Mesodermal cell (in vitro differentiated cells): ENCODE measurements around the gene PRPF31.
A peak's percentile ranks its signal among the peaks of the same experiment; 100 is the strongest.

Experiments
- H3K27ac ChIP-seq: 2 replicates; pipeline ENCODE4 v1.7.0; 2013; ENCODE audit warnings: mild to moderate bottlenecking, low read depth, low read length, moderate library complexity; ENCODE audit not compliant: severe bottlenecking
- H3K36me3 ChIP-seq: 2 replicates; pipeline ENCODE4 v1.7.1; 2013; ENCODE audit warnings: mild to moderate bottlenecking, low read length, moderate library complexity; ENCODE audit not compliant: control insufficient read depth, insufficient read depth
- H3K4me1 ChIP-seq: one replicate; pipeline ENCODE4 v1.7.1; 2013; ENCODE audit warnings: mild to moderate bottlenecking, low read length; ENCODE audit not compliant: insufficient read depth, control insufficient read depth, poor library complexity, severe bottlenecking
- H3K4me3 ChIP-seq: 2 replicates; pipeline ENCODE4 v1.7.0; 2013; ENCODE audit warnings: low read length, control low read depth, mild to moderate bottlenecking; ENCODE audit not compliant: insufficient read depth, poor library complexity, severe bottlenecking; ENCODE audit errors: extremely low read depth
- H3K9me3 ChIP-seq: 2 replicates; pipeline ENCODE4 v1.7.1; 2013; ENCODE audit warnings: mild to moderate bottlenecking, low read length, moderate library complexity; ENCODE audit not compliant: control insufficient read depth
- WGBS, 2 experiments: methylation state at CpG; one replicate each; pipeline ENCODE4 v1.1.5; 2013; ENCODE audit warnings: missing lambda C conversion rate in 2 of 2; ENCODE audit not compliant: insufficient coverage in 2 of 2; 5-methylcytosine and 5-hydroxymethylcytosine counted together

PRPF31 gene

DNA sequence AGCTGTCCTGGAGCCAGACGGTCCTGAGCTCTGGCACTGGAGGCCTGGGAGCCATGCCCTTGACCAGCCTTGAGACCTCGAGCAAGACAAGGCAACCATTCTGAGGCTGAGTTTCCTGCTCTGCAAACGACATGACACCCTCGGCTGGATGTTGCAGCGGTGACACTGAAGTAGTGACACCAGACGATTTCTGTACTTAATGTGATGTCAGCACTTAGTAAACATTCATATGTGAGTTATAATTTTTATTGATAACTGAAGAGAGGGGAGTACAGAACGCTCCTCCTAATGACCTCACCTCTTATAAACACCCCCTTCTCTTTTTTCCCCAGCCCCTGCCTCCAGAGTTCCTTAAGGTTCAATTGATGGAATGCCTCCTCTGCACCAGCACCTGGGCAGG lies 7.1 kb upstream of the PRPF31 start:
- H3K4me1 ChIP-seq, result no peaks in the 10 kb centered on the region
- 89 to 90% methylated on average over 4 to 5 of the region's 7 CpGs for WGBS, 2 experiments
- H3K36me3 ChIP-seq, result peaks cover 71% of the 10 kb centered on the region
- H3K9me3 ChIP-seq, result no peaks in the 10 kb centered on the region
- H3K27ac ChIP-seq, result no peak overlapping the region
- no peak overlapping the region for H3K4me3 ChIP-seq

DNA sequence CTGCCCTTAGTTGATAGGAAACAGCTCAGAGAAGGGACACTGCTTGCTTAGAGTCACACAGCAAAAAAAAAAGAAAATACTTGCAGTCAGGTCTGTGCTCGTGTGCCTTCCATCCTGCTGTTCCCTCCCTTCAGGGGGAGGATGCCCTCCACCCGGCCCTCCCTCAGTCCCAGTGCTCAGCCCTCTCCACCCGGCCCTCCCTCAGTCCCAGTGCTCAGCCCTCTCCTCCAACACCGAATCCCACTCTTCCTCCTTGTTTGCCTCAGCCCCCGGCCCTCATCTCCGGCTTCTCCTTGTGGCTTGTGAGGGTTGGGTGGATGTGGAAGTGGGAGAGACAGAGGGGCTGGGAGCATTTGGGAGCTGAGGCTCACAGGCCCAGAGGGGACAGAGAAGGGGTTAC lies 5.9 kb upstream of the PRPF31 start:
- Histone ChIP-seq H3K27ac (no peak overlapping the region), H3K36me3 (peaks cover 76% of the 10 kb centered on the region), H3K4me3 (no peak overlapping the region), H3K9me3 (no peaks in the 10 kb centered on the region), H3K4me1 (peaks cover 6% of the 10 kb centered on the region)
- WGBS, 2 experiments, result 83 to 91% methylated on average over 2 to 3 of the region's 6 CpGs

DNA sequence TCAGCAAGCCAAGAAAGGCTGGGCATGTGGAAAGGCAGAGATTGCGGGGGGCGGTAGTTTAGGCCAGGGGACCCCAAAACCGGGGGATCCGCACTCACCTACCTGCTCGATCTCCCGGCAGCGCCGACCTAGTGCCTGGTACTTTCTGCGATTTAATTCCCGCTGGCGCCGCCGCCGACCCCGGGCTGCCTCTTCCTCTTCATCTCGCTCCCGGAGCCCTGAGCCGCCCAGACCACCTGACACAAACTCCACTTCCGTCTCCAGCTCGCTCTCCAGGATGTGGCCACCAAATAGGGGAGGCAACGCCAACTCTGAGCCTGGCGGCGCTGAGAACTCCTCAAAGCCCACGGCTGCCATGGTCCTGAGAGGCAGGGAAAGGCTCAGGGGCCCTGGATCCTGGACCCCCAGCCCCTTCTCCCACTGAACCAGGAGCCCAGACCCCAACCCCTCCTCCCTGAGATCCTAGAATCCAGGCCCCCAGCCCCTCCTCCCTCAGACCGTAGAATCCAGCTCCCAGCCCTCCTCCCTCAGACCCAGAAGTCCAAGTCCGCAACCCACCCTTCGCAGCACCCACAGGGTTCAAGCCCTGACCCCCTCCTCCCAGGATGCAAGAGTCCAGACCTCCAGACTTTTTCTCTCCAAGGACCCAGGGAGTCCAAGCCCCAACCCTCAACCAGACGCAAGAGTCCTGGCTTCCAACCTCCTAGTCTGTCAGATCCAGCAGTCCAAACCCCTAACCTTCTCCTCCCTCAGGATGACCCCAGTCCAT lies 1.0 kb upstream of the PRPF31 start:
- Histone ChIP-seq H3K4me3 (peak overlapping the region; percentile 75), H3K4me1 (peaks cover 9% of the 10 kb centered on the region), H3K27ac (no peak overlapping the region), H3K9me3 (no peaks in the 10 kb centered on the region), H3K36me3 (peaks cover 58% of the 10 kb centered on the region)
- 26 to 34% methylated on average over 20 to 28 of the region's 28 CpGs for WGBS, 2 experiments

DNA sequence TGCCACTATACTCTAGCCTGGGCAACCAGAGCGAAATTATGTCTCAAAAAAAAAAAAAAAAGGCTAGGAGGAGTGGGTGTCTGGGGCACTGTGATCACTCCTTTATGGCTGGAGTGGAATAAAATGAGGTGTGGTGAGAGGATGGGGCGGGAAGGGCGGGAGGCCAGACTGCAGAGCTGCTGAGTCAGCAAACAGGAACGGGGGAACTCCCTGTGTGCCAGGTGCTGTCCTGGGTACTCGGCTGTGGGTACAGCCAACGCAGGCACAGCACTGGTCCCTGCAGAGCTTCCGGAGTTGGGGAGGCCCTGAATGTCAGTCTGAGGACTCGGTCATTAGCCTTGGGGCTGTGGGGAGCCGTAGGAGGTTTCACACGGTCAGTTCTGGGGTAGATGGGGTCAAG lies 5.7 kb downstream of the PRPF31 start:
- no peaks in the 10 kb centered on the region for H3K9me3 ChIP-seq
- no peak overlapping the region for H3K27ac ChIP-seq
- peaks cover 3% of the 10 kb centered on the region for H3K4me1 ChIP-seq
- H3K4me3 ChIP-seq, result no peak overlapping the region
- WGBS, 2 experiments, result 91 to 95% methylated on average over 8 to 10 of the region's 10 CpGs
- H3K36me3 ChIP-seq, result peaks cover 73% of the 10 kb centered on the region

DNA sequence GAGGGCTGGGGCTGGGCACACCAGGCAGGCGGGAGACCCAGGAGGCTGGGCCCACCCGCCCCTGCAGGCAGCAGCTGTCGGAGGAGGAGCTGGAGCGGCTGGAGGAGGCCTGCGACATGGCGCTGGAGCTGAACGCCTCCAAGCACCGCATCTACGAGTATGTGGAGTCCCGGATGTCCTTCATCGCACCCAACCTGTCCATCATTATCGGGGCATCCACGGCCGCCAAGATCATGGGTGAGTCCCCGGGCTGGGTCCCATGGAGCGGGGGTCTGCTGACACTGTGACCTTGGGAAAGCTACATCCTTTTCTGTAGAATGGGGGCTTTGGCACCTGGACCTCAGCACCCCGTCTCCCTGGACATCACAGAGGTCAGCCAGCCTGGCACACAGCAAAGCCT lies 8.1 kb downstream of the PRPF31 start:
- Histone ChIP-seq H3K36me3 (peaks cover 84% of the 10 kb centered on the region), H3K27ac (no peak overlapping the region), H3K9me3 (no peaks in the 10 kb centered on the region), H3K4me1 (no peaks in the 10 kb centered on the region), H3K4me3 (no peak overlapping the region)
- 92 to 98% methylated on average over 16 to 17 of the region's 17 CpGs for WGBS, 2 experiments

DNA sequence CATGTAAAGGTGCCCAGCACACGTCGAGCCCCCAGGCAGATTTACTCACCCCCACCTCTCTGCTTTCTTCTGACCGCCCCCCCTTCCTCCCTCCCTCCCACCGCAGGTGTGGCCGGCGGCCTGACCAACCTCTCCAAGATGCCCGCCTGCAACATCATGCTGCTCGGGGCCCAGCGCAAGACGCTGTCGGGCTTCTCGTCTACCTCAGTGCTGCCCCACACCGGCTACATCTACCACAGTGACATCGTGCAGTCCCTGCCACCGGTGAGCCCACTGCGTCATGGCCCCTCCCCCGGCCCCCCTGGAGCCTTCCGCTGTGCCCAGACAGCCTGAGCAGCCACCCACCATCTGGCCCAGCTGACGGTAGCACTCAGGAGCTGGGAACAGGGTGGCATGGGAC lies 8.8 kb downstream of the PRPF31 start:
- Histone ChIP-seq H3K36me3 (peaks cover 84% of the 10 kb centered on the region), H3K4me3 (no peak overlapping the region), H3K27ac (no peak overlapping the region), H3K9me3 (no peaks in the 10 kb centered on the region), H3K4me1 (no peaks in the 10 kb centered on the region)
- 88 to 93% methylated on average over 17 to 19 of the region's 19 CpGs for WGBS, 2 experiments

DNA sequence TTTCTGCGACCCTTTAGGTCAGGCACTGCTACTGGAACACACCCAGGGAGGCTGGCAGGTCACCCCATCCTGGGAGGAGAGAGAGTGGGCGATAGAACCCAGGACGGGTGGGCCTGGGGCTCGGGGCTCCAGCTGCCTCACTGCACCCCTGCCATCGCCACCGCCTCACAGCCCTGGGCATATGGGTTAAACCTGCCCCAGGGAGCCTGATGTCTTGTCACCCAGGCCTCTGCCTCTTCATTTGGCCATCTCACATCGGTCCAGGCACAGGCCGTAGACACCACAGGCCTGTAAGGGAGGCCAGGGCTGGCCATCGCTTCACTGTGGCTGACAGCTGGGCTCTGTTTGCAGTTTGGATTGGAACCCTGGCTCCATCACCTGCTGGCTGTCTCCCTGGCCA lies 10.2 kb downstream of the PRPF31 start:
- Histone ChIP-seq H3K36me3 (peaks cover 82% of the 10 kb centered on the region), H3K4me3 (no peak overlapping the region), H3K9me3 (no peaks in the 10 kb centered on the region), H3K4me1 (no peaks in the 10 kb centered on the region), H3K27ac (no peak overlapping the region)
- WGBS, 2 experiments, result 90 to 93% methylated on average over 9 of the region's 9 CpGs

DNA sequence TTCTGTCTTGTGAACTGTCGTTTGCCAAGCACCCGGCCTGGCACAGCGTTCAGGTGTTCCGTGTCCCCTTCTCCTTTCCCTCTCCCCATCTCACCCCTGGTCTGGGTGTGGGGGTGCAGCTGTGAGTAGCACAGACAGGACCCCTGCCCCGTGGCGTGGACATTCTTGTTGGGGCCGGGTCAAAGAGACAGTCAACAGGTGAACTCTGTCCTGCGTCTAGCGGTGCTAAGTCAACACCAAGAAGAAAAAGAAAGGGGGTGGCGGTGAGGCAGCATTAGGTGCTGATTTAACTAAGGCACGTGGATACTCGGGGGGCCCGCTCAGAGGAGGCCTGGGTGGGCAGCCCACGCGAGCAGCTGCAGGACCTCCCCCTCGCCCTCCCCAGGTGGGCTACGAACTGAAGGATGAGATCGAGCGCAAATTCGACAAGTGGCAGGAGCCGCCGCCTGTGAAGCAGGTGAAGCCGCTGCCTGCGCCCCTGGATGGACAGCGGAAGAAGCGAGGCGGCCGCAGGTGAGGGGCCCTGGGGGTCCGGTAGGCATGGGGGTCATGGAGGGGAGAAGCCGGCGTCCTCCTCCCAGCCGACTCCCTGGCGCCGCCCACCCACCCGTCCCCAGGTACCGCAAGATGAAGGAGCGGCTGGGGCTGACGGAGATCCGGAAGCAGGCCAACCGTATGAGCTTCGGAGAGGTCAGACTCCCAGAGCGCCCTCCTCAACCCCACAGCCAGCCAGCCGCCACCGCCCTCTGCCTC lies 12.3 kb downstream of the PRPF31 start:
- Histone ChIP-seq H3K36me3 (peaks cover 86% of the 10 kb centered on the region), H3K4me3 (no peak overlapping the region)

DNA sequence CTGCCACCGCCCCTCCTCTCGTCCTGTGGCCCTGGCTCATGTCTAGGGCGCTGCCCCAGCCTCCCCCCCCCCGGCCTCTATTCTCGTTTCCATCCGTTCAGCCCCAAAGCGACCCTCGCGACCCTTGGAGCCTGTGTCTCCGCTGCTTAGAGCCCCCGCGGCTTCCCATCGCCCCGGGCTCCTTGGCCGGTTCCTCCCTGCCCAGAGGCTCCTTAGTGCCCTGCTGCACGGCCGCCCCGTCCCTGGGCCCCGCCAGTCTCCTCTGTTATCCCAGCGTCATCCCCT lies 12.8 kb downstream of the PRPF31 start:
- Histone ChIP-seq H3K27ac (no peak overlapping the region), H3K4me3 (no peak overlapping the region), H3K36me3 (peaks cover 80% of the 10 kb centered on the region), H3K9me3 (no peaks in the 10 kb centered on the region), H3K4me1 (no peaks in the 10 kb centered on the region)
- WGBS, 2 experiments, result 92 to 97% methylated on average over 17 to 20 of the region's 20 CpGs

More for the DNA sequence above, 12.3 kb downstream of the PRPF31 start:
- no peak overlapping the region for H3K27ac ChIP-seq
- WGBS, 2 experiments, result 89 to 95% methylated on average over 41 to 42 of the region's 44 CpGs
- H3K9me3 ChIP-seq, result no peaks in the 10 kb centered on the region
- no peaks in the 10 kb centered on the region for H3K4me1 ChIP-seq

DNA sequence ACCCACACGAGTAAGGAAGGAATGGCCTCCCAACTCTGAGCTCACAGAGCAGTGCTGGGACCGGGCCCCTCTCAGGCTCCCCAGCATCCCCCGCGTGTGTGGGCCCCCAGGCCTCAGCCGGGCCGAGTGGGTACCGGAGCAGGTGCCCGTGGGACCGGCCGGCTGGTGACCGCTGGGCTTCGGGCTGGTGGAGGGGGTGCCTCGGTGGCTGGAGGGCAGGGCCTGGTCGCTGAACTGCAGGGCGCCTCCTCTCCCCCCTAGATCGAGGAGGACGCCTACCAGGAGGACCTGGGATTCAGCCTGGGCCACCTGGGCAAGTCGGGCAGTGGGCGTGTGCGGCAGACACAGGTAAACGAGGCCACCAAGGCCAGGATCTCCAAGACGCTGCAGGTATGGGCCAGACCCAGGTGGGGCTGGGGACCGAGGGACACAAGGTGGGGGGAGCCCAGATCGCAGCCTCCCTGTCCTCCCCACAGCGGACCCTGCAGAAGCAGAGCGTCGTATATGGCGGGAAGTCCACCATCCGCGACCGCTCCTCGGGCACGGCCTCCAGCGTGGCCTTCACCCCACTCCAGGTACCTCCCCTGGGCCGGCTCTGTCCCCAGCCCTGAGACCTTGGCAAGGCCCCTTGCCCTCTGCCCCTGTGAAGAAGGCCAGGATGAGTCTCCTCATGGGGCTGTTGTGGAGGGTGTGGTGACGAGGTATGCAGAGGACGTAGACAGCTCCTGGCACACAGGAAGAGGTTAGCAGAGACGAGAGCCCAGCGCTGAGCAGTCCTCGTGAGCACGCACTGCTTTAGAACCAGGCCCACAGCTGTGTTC lies 13.5 kb downstream of the PRPF31 start:
- H3K27ac ChIP-seq, result no peak overlapping the region
- peaks cover 74% of the 10 kb centered on the region for H3K36me3 ChIP-seq
- no peak overlapping the region for H3K4me3 ChIP-seq
- H3K4me1 ChIP-seq, result no peaks in the 10 kb centered on the region
- no peaks in the 10 kb centered on the region for H3K9me3 ChIP-seq
- WGBS, 2 experiments, result 95 to 98% methylated on average over 39 of the region's 41 CpGs
